Mononuclear cell (primary cell): ENCODE measurements around the gene RORC. TPM values are rescaled to one million over a fixed set of nuclear protein-coding genes. Genes with fewer than 3 reads are reported as not detected.

ENCODE experiments used
- H3K27me3 ChIP-seq: 2 replicates; pipeline ENCODE4 v1.6.0; 2011; ENCODE audit warnings: low read length, control low read depth; ENCODE audit not compliant: insufficient read depth
- H3K4me1 ChIP-seq: 2 replicates; pipeline ENCODE4 v1.5.1; 2011; ENCODE audit warnings: mild to moderate bottlenecking, low read length, control low read depth; ENCODE audit not compliant: insufficient read depth
- H3K4me3 ChIP-seq: 2 replicates; pipeline ENCODE4 v1.5.1; 2011; ENCODE audit warnings: mild to moderate bottlenecking, low read length, moderate library complexity
- H3K9me3 ChIP-seq: 2 replicates; pipeline ENCODE4 v1.5.1; 2011; ENCODE audit warnings: low read depth, mild to moderate bottlenecking, control low read depth, low read length
- total RNA-seq: library from RNA; depleted of rRNA; stranded (reverse); fragments of >200 nt; gene quantifications from one replicate; pipeline ENCODE4 v1.2.3, GENCODE V29; 2012

Gene RORC
- total RNA-seq, 1 donor, result 1.7 TPM

DNA sequence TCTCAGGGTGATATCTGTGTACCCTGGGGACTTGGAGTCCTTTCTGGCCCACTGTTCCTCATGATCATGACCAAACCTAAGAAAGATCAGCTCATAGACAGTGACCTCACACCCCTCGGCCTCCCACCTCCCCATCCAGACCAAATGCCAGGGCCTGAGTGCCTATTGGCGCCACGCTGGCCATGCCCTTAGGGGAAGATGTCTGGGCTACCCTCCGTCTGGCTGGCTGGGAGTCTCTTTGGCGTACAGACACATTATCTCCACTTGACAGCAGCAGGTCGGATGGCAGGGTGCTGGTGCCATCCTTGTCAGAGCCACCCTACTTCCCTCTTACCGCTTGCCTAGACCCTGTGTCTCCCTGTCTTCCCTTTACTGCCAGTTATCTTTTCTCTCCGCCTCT lies 8.4 kb downstream of the RORC start:
- H3K9me3 ChIP-seq, result no peaks in the 10 kb centered on the region
- H3K27me3 ChIP-seq, result no peaks in the 10 kb centered on the region
- no peak overlapping the region for H3K4me3 ChIP-seq
- H3K4me1 ChIP-seq, result peaks cover 8% of the 10 kb centered on the region

DNA sequence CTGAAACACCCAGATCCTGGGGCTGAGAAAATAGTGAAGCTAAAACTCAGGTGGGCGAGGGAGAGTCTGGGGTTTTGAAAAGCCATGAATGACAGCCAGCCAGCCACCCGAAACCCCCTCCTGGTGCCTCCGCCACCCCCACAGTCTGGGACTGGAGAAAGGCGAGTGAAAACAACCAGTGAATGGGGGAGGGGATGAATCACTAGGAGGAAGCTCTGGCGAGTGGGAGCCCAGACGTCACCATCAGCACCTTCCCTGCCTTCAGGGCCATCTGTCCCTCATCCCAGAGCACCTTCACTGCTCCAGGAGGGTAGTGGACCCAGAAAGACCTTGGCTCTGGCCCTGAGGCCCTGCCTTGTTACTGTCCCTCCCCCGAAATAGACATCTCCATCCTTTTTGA lies 9.2 kb downstream of the RORC start:
- Histone ChIP-seq H3K9me3 (no peaks in the 10 kb centered on the region), H3K4me1 (peaks cover 6% of the 10 kb centered on the region), H3K4me3 (no peak overlapping the region), H3K27me3 (no peaks in the 10 kb centered on the region)

DNA sequence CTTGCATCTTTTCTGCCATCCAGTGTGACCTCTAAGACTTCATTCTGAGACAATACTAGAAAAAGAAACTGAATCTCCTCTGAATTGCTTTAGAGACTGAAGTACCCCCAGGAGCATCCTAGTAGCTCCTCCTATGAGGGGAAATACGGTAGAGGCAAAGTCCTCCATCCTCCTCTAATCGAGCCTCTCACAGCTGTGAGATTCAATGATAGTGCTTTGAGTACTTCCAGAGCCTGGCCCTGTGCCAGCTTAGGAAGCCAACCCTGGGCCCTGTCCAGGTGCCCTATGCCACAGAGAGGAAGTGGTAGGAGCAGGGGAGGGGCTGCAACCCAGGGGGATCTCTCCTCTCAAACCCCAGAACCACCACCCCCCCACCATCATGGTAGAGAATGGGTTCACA lies 10.7 kb downstream of the RORC start:
- no peak overlapping the region for H3K4me3 ChIP-seq
- H3K4me1 ChIP-seq, result peaks cover 15% of the 10 kb centered on the region
- H3K27me3 ChIP-seq, result no peaks in the 10 kb centered on the region
- H3K9me3 ChIP-seq, result no peaks in the 10 kb centered on the region

DNA sequence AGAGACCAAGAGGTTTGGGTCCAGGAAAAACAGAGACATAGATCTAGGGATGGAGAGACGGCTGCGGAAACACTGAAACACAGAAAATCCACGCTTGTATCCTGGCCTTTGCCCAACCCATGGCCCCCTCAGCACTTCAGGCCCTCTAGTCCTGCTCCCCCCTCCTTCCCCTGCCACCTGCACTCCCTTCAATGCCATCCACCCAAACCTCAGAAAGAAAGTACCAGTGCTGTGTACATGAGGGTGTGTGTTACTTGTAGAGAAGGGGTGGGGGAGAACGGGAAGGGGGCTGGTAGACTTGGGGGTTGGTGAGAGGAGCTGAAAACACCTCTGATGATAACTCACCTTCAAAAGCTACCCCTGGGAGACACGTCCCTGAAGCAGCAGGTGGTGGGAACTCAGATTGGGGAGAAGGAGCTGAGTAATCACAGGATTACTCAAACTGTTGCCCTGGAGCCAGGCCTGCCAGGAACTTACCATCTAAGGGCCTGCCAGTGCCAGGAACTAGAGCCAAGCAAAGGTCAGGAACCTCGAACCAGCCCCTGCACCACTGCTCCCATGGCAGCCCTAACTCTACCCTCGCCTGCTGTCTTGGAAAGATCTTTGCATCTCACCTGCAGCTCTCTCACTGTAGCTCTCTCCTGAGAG lies 11.5 kb downstream of the RORC start:
- Histone ChIP-seq H3K9me3 (no peaks in the 10 kb centered on the region), H3K4me1 (peaks cover 20% of the 10 kb centered on the region), H3K4me3 (no peak overlapping the region), H3K27me3 (no peaks in the 10 kb centered on the region)

DNA sequence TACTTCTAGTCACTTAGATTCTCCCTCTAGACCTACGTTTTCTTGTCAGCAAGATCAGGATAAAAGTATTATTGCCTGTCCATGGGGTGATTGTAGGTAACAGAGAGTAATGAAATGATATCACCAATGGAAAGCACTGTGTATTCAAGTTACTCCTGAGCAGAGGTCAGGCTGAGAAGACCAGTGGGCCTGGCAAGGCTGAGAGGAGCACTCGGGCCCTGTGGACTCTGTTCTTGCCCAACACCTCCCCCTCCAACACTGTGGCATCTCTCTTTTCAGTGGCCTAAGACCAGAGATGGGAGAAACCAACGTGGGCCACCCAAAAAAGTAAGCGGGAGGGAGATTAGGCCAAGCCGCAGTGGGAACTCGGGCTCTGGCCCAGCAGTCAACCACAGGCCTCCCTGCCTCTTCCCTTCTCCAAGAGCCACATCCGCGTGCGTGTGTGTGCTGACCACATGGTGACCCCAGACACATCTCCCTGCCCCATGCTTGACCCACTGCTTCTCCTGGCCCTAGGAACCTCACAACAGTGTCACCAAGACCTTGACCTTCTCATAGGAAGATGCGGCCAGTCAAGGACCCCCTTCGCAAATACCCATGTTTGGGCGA lies 12.3 kb downstream of the RORC start:
- no peaks in the 10 kb centered on the region for H3K27me3 ChIP-seq
- no peak overlapping the region for H3K4me3 ChIP-seq
- peaks cover 24% of the 10 kb centered on the region for H3K4me1 ChIP-seq
- H3K9me3 ChIP-seq, result no peaks in the 10 kb centered on the region

DNA sequence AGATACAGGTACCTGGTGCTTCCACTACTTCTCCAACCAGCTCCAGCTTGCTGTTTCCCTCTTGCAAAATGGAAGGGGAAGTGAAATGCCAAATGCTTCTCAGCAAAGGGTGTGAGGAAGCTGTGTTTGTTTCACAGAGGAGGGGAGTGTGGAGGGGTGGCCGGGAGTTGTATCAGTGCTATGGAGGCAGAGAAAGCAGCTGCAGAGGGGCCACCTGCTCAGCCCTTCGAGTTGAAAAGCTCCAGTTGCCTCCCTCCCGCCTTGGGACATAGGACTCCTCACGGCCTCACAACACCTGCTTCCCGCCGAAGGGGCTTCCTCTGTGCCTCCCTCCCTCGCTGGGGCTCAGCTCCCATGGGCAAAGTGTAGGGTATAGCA lies 14.3 kb downstream of the RORC start:
- no peaks in the 10 kb centered on the region for H3K9me3 ChIP-seq
- no peaks in the 10 kb centered on the region for H3K27me3 ChIP-seq
- no peak overlapping the region for H3K4me3 ChIP-seq
- H3K4me1 ChIP-seq, result peaks cover 24% of the 10 kb centered on the region

DNA sequence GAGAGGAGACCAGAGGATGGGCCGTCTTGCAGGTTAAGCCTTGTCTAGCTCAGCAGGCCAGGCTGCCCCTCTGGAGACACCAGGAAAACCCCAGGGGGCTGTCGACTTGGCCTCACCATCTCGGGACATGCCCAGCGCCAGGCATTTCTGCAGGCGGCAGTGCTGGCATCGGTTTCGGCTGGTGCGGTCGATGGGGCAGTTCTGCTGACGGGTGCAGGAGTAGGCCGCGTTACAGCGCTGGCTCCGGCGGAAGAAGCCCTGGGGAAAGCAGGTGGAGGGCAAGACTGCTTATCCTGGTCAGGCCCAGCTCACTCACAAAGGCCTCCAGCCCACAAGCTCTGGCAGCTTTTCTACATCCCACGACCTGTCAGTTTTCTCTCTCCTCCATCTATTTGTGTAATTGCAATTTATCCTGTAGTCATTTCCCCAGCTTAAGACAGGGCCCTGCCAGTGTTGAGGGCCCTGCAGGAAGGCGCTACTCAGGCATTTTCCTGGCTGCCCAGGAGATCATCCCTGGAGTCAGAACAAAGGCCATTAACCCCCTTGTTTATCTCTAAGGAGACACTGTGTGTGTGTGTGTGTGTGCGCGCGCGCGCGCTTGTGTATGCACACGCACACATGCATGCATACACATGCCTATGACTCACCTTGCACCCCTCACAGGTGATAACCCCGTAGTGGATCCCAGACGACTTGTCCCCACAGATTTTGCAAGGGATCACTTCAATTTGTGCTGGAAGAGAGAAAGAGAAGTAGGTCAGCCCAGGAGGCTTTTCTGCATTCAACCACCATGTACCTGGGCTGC lies 14.9 kb downstream of the RORC start:
- Histone ChIP-seq H3K4me3 (no peak overlapping the region), H3K9me3 (no peaks in the 10 kb centered on the region), H3K4me1 (peaks cover 24% of the 10 kb centered on the region), H3K27me3 (no peaks in the 10 kb centered on the region)

DNA sequence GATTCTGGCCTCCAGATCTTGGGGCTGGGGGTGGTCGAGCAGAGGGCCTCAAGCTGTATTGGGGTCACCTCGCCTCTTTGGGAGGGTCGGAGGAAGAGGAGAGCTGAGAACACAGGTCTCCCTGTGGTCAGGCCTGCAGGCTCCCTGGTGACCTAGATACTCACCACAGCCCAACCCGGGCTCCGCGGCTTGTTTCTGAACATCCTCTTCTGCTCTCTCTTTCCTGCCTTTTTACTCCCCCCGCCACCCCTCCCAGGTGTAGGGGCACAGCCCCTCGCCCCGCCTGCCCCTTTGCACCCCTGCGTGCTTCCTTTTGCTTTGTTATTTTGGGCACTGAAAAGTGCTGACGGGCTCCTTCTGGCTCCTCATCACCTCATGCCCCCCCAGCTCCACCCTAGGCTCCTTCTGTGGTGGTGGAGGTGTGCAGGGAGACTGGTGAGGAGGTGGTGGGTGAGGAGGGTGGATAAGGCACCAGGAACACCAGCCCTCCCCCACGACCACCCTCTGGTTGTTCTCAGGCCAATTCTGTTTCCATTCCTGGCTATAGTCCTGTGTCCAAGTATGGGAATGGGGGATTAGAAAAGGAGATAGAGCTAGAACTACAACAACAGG lies 15.8 kb downstream of the RORC start:
- no peak overlapping the region for H3K4me3 ChIP-seq
- no peaks in the 10 kb centered on the region for H3K27me3 ChIP-seq
- H3K9me3 ChIP-seq, result no peaks in the 10 kb centered on the region
- peaks cover 24% of the 10 kb centered on the region for H3K4me1 ChIP-seq

DNA sequence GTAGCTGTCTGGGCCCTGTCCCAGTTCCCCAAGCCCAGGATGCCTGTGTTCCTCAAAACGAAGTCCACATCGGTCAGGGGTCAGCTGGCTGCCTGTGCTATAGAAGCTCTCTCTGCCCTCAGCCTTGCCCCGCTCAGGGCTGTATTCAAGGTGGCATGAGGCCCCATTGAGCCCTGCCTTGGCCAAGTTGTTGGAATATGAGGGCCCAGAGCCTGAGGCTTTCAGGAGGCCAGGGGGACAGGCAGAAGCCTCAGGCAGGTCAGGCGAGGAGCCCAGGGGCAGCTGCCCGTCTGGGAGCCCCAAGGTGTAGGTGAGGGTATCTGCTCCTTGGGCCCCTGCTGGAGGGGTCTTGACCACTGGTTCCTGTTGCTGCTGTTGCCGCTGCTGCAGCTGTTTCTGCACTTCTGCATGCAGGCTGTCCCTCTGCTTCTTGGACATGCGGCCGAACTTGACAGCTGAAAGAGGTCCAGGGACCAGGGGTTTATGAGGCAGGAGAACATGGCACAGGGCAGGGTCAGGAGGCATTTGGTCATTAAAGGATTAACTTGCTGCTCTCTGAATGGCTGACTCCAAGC lies 16.5 kb downstream of the RORC start:
- H3K27me3 ChIP-seq, result no peaks in the 10 kb centered on the region
- no peak overlapping the region for H3K4me3 ChIP-seq
- no peaks in the 10 kb centered on the region for H3K9me3 ChIP-seq
- H3K4me1 ChIP-seq, result peaks cover 24% of the 10 kb centered on the region

DNA sequence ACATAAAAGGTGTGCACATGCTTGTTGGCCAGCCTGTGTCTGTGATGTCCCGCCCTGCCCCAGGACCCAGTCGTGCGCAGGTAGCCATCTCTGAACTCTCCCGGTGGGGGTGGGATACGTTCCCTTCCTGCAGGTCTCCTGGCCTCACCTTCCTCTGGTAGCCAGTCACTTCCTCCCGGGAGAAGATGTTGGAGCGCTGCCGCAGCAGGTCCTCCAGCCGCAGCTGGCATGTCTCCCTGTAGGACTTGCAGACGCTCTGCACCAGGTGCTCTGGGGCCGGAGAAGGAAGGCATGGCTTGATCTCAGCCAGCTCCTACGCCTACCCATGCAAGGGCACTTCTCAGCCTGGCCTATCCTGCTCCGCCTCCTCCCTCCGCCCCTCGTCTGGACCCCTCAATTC lies 17.2 kb downstream of the RORC start:
- no peak overlapping the region for H3K4me3 ChIP-seq
- H3K27me3 ChIP-seq, result no peaks in the 10 kb centered on the region
- no peaks in the 10 kb centered on the region for H3K9me3 ChIP-seq
- peaks cover 24% of the 10 kb centered on the region for H3K4me1 ChIP-seq

DNA sequence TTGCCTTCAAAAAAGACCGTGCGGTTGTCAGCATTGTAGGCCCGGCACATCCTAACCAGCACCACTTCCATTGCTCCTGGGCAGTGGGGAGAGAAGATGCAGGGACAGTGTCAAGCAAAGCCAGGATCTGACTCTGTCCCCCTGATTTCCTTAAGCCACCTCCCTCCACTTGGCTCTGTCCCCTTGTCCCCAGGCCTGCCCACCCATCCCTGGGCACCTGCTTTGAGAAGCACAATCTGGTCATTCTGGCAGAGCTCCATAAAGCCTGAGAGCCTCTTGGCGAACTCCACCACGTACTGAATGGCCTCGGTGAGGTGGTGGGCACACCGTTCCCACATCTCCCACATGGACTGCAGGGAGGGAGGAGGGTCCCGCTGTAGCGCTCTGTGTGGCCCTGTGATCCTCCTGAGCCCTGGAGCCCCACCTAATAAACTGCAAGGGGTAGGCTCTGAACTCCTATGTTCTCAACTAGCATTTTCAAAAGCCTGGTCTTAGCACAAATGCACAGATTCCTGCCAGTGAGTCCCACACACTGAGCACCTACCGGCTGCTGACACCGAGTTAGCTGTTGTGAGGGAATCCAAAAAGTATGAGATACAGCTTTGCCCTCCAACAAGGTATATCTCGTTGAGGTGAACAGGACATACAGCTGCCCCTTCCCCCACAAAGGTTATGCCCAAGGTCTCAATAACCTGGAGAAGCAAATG lies 18.2 kb downstream of the RORC start:
- no peak overlapping the region for H3K4me3 ChIP-seq
- no peaks in the 10 kb centered on the region for H3K27me3 ChIP-seq
- H3K4me1 ChIP-seq, result peaks cover 24% of the 10 kb centered on the region
- no peaks in the 10 kb centered on the region for H3K9me3 ChIP-seq

DNA sequence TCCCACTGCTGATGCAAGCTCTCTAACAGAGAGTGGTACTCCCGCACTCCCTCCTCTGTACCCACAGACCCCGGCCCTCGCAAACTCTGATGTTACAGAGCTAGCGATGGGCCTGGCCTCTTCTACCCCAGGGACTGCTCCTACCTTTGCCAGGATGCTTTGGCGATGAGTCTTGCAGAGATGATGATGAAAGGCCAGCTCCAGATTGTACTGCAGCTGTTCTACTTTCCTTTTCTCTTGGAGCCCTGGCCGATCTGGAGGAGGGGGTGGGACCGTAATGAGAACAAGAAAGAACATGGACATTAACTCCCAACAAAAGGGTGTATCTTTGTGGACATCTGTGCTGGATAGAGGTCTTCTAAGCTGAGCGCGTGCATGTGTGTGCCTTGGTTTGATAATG lies 20.4 kb downstream of the RORC start:
- Histone ChIP-seq H3K27me3 (no peaks in the 10 kb centered on the region), H3K9me3 (no peaks in the 10 kb centered on the region), H3K4me1 (peaks cover 12% of the 10 kb centered on the region), H3K4me3 (no peak overlapping the region)

DNA sequence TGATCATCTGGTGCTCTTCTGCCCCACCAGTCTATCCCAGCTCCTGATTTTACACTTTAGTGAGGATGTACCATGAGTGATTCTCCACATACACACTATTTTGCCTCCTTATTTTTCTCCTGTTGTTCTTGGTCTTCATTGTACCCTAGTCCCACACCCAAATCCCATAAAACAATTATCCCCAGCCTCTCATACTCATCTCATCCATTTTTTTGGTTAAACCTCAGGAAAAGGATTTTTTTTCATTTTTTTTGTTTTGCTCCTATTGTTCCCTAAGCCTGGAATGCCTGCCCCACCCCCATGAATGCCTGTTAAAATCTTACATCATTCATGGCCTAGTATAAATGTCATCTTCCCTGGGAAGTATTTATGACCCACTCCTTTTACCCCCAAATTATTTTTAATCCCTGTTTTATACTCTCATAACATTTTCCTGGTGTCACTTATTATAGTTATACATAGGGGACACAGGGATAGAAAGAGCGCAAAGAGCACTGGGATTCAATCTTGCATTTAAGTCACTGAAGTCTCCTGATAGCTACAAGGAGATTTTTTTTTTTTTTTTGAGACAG lies 21.5 kb downstream of the RORC start:
- Histone ChIP-seq H3K27me3 (no peaks in the 10 kb centered on the region), H3K4me1 (peaks cover 4% of the 10 kb centered on the region), H3K4me3 (no peak overlapping the region), H3K9me3 (no peaks in the 10 kb centered on the region)

DNA sequence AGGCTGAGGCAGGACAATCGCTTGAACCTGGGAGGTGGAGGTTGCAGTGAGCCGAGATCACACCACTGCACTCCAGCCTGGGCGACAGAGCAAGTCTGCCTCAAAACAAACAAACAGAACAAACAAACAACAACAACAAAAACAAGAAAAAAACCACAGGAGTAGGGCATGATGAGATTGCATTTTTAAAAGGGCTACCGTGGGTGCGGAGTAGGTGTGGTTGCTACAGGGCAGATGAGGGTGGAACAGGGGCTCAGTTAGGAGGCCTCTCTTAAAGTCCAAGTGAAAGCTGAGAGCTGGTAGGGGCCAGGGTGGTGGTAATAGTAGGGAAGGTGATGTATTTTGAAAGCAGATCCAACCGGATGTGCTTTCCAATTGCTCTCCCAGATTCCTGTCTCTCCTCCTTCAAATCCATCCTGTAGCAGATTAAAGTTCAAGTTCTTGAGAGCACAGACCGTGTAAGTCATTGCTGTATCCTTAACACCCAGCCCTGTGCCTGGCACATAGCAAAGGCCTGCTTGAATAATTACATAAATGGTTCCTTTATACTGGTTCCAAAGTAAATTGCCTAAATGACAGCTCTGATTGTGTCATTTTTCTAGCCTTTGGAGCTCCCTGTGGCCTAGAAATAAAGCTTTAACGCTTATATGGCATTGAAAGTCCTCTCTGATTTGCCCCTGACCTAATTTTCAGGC lies 22.2 kb downstream of the RORC start:
- Histone ChIP-seq H3K27me3 (no peaks in the 10 kb centered on the region), H3K4me3 (no peak overlapping the region), H3K9me3 (no peaks in the 10 kb centered on the region), H3K4me1 (no peaks in the 10 kb centered on the region)
